ENCODE data around the gene CFAP90.

GRCh38 chr5:7813007-7813406 is 37.9 kb downstream of the CFAP90 start:
- TF ChIP-seq ZNF274 (IDR thresholded peaks at IDR 0.05; ENCODE audit: low read depth, low read length) (no peak), YY1 (IDR thresholded peaks at IDR 0.05; ENCODE audit: insufficient read depth, insufficient read length) (no peak)
